Stimulated activated CD4-positive, alpha-beta T cell treated with anti-CD3 and anti-CD28 coated beads, Interleukin-12 subunit alpha, Interleukin-12 subunit beta, amount 100 ng/mL, for 48 hours (primary cell): ENCODE results near the gene SYT4.

Experiments
- DNase-seq, 3 donors: peaks; one replicate each; pipeline ENCODE4 v3.0.0-alpha.2; 2020; ENCODE audit warnings: low read depth in 2 of 3, low spot score in 1 of 3

The SYT4 gene

DNA sequence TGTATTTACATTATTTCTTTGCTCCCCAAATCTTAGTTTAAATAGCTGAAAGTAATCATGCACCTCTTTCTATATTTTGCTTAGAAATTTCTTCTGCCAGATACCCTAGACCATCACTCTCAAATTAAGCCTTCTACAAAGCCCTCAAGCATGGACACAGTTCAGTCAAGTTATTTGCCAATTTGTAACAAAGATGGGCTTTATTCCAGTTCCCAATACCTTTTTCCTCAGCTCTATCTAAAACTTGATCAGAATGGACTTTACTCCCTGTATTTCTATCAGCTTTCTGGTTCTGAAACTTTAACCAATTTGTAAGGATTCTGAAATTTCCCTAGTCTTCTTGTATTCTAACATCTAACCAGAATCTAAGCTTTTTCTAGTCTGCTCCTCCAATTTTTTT is 56.6 kb downstream of the SYT4 start:
- no peak for DNase-seq
